GM20431 (cell line): ENCODE data around the gene DNMBP.
"Not testable (repeated sequence)": the region's sequence is repeated elsewhere in the genome, so short reads cannot be mapped to it uniquely, and the experiment has no call there.

Experiments
- in situ Hi-C: fragments of 300-500 bp; cut with MseI, MboI; formaldehyde crosslinking; loops from one replicate; pipeline ENCODE4 v1.15.0; 2020; ENCODE audit warnings: low sequenced_read_pairs; ENCODE audit not compliant: unreplicated experiment

Gene DNMBP

DNA sequence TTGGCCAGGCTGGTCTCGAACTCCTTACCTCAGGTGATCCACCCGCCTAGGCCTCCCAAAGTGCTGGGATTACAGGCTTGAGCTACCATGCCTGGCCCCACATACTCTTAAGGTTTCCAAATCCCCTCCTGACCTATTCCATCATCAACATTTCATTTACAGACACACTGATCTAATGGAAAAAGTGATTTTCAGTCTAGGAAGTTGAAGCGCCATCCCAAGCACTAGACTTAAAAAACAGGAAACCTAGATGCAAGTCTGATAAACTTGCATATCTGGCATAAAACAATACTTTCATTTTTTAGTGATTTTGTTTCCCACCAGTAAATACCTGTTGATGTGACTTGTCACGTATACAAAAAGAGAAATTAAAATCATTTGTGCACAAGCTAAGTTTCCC lies 44.0 kb downstream of the DNMBP start:
- in situ Hi-C loops, result no loop called here

DNA sequence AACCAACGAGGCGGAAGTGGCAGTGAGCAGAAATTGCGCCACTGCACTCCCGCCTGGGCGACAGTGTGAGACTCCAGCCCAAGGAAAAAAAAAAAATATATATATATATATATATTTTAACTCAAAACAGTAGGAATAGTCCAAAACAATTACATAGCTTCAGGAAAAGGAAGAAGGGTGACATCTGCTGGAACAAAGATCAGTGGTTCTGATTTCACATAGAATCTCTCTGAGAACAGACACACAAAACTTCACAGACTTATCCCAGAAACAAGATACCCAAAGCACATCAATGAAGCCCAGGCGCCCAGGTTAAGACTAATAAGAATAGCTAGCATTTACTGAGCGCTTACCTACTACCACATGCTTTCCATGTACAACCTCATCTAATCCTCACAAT lies 45.0 kb downstream of the DNMBP start:
- in situ Hi-C loops, result no loop called here

DNA sequence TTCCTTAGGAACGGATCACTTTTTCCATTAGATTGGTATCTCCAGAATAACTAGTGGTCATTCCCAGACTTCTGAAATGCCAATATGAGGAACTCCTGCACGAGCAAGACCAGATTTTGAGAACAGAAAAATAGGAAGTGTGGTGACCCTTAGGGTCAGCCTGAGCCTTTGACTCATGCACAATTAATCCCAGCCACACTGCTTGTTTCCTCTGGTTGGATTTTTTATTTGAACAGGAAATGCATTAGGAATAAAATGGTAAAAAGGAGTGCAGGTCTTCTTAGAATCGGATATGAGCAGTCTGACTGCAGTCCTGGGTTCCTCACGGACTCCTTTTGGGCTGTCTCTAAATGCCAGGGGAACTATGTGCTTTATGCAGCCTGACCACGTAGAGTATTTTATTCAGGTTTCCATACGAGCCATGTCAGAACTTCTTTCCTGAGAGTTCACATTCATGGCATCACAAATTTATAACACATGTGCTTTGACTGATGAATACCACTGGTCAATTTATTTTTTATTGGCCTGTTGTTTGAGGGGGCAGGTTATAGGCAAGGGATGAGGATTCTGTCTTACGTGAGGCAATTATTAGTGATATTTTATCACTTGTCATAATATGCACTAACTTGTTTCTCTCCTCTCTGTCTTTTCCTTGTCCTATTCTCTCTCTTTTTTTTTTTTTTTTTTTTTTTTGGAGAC lies 46.1 kb downstream of the DNMBP start:
- in situ Hi-C loops, result not testable (repeated sequence)

DNA sequence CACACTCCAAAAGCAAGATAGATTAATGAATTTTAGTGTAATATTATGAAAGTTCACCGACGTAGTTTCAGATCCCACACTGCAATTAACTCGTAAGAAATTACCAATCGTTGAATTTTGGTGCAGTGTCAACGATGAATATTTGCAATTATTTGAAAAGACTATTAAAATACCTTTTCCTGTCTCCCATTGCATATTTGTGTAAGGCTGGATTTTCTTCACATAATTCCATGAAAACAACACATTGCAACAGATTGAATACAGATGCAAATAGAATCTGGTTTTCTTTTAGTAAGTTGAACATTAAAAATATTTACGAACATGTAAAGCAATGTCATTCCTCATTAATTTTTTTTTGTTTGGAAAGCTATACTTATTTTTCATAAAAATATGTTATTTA lies 50.9 kb downstream of the DNMBP start:
- in situ Hi-C loops, result no loop called here

DNA sequence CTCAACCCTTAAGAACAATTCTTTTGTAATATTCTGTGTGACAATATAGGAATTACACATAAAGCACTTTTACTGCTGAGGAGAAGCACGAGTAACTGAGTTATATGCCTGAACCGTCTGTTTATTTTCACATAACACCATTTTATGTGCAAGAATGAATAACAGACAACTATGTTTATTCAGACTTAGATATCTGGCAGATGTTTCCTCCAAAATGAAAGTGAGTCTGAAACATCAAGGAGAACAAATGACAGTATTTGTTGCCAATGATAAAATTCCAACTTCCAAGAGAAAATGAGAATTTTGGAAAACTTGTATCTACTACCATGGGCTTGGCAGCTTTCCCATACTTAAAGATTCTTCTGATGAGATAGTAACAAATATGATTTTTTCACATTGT lies 51.4 kb downstream of the DNMBP start:
- in situ Hi-C loops, result no loop called here

DNA sequence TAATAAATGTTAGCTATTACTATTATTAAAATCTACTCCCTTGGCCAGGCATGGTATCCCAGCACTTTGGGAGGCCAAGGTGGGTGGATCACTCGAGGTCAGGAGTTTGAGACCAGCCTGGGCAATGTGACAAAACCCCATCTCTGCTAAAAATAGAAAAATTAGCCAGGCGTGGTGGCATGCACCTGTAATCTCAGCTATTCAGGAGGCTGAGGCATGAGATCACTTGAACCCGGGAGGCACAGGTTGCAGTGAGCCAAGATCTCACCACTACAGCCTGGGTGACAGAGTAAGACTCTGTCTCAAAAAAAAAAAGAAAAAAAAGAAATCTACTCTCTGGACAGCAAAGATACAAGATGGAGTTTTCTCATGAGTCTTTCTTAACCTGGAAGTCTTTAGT lies 56.2 kb downstream of the DNMBP start:
- in situ Hi-C loops, result not testable (repeated sequence)

DNA sequence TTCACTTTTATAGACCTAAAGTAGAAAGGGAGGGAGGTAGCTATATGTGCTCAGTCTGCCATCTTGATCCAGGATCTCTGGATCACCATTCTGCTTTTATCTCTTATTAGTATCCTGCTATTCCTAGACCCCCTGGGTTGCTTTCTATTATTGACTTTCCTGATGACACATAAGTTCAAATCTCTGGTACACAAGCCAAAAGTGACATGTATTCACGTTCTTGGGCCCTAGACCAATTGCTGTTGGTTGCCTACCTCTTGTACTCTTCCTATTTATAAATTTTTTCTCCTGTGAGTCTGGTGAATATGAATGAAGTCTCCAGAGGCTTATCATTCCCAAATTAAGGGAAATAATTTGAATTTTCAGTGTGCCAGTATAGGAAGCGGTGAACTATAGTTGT lies 56.9 kb downstream of the DNMBP start:
- in situ Hi-C loops, result no loop called here

DNA sequence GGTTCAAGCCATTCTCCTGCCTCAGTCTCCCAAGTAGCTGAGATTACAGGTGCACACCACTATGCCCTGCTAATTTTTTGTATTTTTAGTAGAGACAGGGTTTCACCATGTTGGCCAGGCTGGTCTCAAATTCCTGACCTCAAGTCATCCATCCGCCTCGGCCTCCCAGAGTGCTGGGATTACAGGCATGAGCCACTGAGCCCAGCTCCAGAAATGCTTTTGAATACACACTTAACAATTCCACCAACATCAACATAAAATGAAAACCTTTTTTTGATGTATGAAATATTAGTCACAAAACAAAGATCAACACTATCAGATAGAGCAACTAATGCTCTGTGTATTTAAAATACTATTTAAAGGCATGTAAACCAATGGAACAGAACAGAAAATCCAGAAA lies 63.7 kb downstream of the DNMBP start:
- in situ Hi-C loops, result not testable (repeated sequence)

DNA sequence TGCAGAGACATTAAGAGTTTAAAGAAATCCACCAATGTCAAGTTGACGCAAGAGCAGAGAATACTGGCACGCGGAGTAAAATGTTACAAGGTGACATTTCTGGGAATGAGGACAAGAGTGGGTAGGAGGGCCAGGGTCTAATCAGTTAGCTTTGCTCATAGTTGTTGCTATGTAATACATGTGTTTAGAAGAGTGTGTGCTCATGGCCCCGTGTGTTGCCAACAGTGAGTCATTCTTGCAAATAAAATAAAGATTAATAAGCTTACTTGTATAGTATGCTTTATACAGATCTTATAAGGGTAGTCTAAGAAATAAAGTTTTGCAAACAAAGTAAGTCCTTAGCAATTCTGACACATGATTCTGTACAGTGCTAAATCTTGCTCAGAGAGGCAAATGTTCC lies 64.5 kb downstream of the DNMBP start:
- in situ Hi-C loops, result no loop called here

DNA sequence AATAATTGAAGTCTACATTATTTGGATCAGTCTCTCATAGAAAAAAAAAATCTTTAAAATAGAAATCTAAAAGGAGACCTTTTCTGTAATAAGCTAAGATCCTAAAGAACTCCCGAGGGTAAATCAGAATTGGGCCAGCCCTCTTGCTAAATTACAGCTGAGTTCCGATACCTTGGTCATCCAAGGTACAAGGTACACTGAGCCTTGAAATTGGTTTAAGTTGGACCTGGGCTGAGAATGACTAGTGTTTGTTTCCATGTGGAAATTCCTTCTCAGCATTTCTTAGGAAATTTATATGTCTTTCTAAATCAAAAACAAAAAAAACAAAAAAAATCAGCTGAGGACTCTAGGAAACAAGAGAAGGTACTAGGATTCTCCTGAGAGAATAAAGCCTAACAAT lies 64.9 kb downstream of the DNMBP start:
- in situ Hi-C loops, result no loop called here

DNA sequence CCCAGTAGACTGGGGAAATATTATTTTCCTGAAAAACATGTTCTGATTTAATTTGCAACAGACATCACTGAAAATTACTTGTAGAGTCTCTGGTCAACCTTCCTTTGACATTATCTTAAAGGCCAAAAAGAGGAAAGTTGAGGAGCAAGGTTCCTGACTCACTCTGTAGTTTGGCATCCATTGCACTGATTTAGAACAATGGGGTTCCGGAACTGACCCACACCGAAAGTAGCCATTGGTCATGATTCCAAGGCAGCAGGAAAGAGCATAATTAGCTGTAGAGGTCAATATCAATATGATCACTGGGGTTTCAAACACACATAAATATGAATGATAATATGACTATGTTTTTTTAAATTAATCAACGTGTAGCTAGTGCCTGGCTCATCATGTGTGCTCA lies 65.8 kb downstream of the DNMBP start:
- in situ Hi-C loops, result no loop called here

DNA sequence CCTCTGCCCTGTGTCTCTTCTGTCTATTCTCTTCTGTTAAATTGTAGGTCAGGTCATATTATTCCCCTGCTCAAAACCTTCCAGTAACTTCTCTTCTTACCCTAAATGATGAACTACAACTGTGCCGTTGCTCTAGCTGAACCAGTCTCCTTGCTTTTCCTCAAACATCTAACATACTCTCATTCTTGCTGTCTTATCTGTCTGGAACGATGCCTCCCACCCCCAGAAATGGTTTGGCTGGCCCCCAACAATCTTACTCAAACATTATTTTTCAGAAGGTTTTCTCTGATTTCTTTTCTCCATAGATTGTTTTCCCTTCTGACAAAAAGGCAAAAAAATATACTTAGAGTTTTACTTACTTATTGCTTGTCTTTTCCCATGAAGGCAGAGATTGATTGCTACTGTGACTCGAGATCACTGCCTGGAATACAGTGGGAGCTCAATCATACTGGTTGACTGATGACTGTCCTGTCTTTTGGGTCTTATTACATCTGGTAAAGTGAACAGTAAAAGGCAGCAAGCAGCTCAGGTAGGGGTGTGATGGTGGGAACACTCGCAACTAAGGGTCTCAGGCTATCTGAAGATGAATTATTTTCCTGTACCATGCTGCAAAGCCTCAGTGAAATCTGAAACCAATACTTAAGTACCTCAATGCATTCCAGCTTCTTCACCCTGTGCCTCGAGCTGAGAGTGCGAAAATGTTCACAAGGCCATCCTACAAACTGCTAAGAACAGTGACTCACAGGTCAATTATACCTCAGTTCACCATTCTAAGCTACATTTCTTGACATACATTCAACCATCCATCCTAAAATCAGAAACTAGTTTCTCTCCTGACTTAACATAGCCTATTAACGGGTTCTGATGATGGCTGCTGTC lies 67.6 kb downstream of the DNMBP start:
- in situ Hi-C loops, result no loop called here

DNA sequence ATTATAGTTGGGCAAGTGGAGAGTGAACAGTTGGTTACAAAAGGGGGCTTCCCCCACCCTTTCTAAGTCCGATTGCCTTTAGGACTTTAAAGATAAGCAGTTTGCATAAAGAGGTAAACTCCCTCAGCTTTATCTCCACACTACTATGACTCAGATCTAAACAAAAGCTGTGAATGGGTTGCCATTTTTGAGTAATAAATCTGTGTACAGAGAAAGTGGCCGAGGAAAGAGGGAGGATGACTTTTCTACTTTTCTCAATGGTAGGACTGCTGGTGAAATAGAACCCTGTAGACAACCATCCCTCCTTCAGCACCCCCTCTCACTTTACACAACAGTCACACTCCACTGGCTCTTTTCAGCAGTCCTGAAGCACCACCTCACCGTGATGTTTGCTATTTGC lies 71.2 kb downstream of the DNMBP start:
- in situ Hi-C loops, result no loop called here

DNA sequence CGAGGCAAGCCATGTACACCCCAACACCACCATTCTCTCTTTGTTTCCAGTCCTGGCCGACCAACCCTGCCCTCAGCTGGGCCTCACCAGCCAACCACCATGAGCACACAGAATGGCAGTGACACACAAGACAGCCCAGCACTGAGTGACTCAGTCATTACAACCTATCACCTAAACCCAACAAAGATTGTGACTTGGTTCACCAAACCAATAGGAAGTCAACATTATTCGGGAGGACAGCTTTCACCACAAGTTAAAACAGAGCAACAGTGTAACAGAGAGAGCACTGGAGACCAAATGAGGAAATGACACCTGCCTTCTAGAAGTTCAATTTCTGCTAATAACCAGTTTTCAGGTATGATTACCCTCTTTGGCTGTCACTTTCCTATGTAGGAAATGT lies 72.1 kb downstream of the DNMBP start:
- in situ Hi-C loops, result no loop called here

DNA sequence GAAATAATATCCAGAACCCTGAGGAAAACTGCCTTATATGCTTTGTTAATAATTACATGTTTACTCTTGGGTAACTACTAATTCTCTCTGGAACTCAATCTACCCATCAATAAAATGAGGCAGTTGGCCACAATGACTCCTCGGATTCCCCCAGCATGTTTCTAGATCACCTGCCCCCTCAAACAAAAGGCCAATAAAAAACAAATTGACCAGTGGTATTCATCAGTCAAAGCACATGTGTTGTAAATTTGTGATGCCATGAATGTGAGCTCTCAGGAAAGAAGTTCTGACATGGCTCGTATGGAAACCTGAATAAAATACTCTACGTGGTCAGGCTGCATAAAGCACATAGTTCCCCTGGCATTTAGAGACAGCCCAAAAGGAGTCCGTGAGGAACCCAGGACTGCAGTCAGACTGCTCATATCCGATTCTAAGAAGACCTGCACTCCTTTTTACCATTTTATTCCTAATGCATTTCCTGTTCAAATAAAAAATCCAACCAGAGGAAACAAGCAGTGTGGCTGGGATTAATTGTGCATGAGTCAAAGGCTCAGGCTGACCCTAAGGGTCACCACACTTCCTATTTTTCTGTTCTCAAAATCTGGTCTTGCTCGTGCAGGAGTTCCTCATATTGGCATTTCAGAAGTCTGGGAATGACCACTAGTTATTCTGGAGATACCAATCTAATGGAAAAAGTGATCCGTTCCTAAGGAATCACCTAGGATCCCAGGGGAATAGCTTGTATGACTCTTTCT lies 77.4 kb downstream of the DNMBP start:
- in situ Hi-C loops, result not testable (repeated sequence)

DNA sequence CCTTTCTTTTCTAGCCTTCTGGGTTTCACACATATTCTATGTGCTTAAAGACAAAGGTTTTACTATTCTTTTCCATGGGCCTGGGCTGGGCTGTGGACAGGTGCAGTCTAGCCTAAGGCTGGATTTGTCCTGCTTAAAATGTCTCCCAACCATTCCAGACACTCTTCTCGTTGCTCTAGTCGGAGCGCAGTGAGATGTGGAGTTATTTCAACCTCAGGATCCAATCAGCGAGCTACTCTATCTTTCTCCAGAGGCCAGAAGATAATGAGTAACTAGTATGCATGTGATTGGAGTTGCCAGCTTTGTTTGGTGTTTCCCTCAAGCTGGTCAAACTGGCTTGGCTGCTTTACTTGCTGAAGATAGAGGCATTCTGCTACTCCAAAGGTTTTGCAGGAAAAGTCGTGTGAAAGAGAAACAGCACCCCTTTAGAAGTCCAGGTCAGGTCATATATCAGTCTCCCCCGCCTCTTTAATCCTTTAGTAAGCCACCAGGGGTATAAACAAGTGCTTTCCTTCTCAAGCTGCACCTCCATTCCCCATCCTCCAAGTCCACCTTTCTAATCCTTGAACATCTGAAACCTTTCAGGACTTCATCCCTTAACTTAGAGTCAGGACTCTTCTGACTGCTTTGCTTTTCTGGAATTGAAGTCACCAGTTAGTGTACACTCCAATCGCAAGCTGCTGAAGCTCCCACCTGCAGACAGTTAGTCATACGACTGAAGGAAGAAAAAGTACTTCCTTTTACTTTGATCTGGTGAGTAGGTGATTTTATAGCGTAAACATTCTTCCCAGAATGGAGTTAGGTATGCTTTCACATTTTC lies 78.8 kb downstream of the DNMBP start:
- in situ Hi-C loops, result no loop called here

DNA sequence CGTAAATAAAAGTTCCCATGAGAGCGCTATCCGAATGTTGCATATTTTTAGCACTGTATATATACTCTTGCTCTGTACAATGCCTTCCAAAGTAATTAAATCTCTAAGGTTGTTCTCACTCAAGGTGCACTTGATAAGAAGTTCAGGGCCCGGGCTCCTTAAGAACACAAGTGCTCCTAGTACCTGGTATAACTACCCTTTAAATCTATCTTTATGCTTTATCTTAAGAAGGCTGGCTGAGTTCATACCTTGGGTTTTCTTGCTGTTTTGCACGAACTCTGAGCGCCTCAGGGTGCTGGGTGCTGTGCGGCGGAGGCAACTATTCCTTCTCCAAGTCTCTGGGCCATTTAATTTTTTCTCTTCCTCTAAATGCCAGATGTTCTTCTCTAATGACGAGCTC lies 80.4 kb downstream of the DNMBP start:
- in situ Hi-C loops, result no loop called here

DNA sequence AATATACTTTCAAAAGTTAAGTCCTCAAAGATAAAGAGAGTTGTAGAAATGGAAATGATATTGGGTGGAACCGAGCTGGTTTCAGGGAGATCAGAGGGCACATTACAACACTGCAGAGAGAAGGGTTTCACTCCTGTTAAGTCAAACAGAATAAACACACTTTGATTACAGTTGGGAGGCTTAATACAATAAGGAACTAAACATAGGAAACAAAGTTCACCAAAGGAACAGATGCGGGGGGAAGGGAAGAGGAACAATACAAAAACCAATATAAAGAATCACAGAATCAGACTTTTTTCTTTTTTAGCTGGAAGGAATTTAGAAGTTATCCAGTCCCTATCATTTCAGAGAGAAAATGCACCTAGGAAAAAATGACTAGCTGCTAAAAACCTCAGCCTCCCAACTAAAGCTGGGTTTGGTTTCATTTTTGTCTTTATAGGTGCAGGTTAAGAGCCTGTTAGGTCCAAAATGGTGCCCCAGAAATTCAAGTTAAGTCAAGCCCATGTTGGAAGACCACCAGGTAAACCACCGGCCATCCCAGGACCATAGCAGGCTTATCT lies 81.9 kb downstream of the DNMBP start:
- in situ Hi-C loops, result no loop called here

DNA sequence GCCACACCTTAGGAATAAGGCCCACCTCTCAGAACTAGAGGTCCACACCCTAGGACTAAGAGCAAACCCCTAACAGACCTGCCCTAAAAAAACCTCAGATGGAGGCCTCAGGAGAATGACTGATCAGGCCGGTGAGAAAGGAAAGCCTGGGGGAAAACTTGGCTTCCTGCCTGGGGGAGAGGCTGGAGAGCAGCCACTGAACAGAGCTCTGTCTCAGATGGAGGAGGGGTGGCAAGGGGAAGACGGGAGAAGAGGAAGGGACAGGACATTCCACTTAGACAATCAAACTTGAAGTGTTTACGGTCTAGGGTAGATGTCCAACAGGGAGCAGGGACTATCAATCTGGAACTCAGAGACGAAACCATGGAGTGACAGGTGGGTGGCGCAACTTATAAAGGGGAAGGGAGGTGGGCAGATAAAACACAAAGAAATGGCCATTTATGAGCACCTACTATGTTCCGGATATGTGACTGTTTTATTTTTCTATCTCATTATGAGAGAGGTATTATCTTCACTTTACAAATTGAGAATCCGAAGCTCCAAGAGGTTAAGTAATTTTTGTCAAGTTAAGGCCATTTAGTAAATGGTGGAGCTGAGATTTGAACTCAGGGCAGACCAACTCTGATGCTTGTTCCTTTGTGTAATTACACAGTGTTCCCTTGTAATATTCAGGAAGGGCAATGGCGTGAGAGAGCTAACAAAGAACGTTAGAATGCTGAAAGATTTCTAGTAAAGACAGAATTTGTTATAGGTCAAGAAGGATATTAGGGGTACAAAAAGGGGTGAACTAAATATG lies 82.6 kb downstream of the DNMBP start:
- in situ Hi-C loops, result no loop called here
